Sigmoid colon (tissue), 3 donors: Measurements from ENCODE around the gene MCFD2.
"Not testable (repeated sequence)": the region's sequence is repeated elsewhere in the genome, so short reads cannot be mapped to it uniquely, and the experiment has no call there.

Experiments
- CTCF ChIP-seq, 4 experiments: fragments of 450-650 bp in 3 of 4; fragments of 200-600 bp in 1 of 4; IDR thresholded peaks; one replicate each; pipeline ENCODE4 v1.5.1; 2016 to 2019; ENCODE audit warnings: antibody characterized with exemption in 4 of 4, mild to moderate bottlenecking in 3 of 4, moderate library complexity in 2 of 4
- POLR2A ChIP-seq, 2 donors: fragments of 450-650 bp; IDR thresholded peaks; one replicate each; pipeline ENCODE4 v1.6.1; 2016; ENCODE audit warnings: antibody characterized with exemption in 2 of 2, mild to moderate bottlenecking in 2 of 2, moderate library complexity in 2 of 2

- TF ChIP-seq POLR2A, CTCF (IDR thresholded peaks at IDR 0.05): not testable (repeated sequence)
These were observed 10.5 kb downstream of the MCFD2 start for GRCh38 chr2:46904908-46905678.
